ENCODE data around the gene TMEM92.
"Not testable (repeated sequence)": the region's sequence is repeated elsewhere in the genome, so short reads cannot be mapped to it uniquely, and the experiment has no call there.

Gene TMEM92

GRCh38 chr17:50301891-50302584 is 27.8 kb downstream of the TMEM92 start:
- DNase-seq: no peak

GRCh38 chr17:50303051-50303450 is 28.8 kb downstream of the TMEM92 start:
- no peak for DNase-seq

DNA sequence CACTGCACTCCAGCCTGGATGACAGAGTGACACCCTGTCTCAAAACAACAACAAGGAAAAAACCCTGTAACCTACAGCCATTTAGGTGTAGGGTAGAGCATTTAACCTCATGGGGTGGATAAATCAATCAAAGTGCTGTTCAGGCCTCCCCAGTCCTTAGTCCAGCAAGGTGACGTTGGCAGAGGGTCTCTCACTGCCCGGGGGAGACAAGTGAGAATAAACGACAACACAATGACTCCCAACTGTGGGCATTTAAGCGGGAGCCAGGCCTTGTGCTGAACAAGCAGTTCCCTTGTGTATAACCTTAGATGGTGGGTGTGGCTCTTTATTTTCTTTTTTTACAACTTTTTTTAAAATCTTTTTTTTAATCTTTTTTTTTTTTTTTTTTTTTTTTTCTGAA is 29.3 kb downstream of the TMEM92 start:
- DNase-seq: no peak

GRCh38 chr17:50304781-50305404 is 30.6 kb downstream of the TMEM92 start:
- no peak for DNase-seq

DNA sequence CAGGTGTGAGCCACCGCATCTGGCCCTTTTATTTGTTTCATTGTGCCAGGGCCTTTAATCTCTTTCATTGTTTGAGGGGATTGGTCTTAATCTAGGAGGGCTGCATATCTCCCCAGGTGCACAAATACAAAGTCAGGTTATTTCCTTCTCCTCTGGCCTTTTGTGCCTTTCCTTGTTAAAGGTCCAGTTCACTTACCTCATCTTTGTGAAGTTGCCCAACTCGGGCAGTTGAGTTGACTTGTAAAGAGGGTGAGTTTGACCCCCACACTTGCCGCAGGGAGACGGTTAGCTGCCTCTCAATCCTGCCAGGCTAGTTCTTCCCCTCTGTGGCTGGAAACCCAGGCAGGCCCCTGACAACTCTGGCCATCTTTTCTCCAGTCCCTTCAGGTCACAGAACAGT is 33.4 kb downstream of the TMEM92 start:
- DNase-seq: no peak

GRCh38 chr17:50308666-50309065 is 34.4 kb downstream of the TMEM92 start:
- DNase-seq: no peak

DNA sequence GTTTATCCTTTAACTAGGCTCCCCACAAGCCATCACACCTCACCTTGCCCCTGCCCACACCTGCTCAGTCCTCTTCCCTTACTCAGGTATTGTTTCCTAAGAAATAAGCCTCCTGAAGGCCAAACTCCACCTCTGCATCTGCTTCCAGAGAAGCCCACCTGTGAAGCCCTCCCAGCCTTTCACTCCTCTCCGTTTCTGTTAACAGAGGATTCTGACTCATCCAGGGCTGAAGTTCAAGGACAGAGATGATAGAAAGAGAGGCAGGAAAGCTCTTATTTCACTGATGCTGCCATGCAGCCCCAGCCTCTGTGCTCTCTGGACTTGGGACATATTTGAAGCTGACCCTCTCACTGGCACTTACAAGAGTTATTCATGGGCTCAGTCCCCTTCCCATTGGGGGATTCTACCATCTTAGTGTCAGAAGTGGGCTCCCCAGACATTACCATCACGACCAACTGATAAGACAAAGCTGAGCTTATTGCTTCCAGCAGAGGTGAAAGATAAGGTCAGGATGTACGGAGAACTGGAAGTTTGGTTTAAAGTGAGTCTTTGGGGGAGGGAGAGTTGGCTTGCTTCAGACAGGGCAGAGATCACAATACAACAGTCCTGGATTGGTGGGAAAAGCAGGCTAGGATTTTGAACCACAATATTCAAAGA is 36.3 kb downstream of the TMEM92 start:
- DNase-seq: no peak

DNA sequence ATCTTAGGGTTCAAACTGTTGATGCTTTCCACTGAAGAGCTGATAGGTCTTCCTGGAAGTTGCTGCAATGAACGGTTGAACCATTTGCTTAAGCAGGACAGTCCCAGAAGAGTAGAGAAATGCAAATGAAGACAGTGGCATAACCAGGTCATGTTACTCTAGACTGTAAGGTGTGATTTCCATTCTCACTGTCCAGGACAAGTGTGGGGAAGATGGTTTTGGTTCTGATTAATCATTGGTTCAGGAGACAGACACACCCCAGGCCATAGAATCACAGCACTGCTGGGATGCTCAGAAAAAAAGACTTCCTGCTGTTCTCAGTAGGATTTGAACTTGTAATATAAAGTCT is 36.8 kb downstream of the TMEM92 start:
- DNase-seq: no peak

GRCh38 chr17:50311483-50311882 is 37.2 kb downstream of the TMEM92 start:
- DNase-seq: no peak

DNA sequence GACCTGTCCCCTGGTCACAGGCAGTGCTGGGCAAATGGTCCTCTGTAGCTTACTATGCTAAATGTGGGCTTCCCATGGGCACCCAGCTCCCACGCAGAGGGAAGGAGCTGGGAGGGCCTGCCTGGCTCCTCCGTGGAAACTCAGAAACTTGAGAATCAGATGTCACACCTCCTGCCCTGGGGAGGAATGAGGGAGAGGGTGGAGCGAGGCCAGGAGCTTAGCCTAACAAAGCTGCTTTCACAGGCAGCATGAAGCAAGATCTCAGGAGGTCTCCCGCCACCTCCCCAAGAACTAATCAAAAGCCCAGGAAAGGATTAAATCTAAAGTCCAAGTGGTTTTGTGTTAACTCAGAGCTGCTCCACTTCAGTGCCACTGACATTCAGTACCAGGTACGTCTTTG is 38.0 kb downstream of the TMEM92 start:
- no peak for DNase-seq

DNA sequence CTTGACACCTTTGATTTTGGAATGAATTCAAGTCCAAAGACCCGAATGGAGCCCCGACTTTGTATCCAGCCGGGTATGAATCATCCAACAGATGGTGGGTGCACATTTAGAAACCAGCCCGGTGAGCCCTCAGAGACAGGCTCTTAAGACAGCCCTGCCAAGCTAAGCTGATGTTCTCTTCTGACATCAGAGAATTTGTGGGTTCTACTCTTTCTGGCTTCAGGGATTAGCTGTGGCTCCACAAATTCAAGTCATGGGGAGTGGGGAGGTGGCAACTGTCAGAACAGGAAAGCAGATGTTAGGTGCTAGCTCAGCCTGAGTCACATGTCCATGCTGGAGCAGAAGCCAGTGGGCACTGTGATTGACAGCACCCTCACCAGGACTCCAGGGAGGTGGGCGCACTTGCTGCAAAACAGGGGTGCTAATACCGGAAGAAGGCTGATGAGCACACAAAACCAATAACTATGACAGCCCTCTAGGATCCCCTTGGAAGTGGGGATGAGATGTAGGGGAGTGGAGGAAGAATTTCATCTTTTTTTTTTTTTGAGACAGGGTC is 40.3 kb downstream of the TMEM92 start:
- DNase-seq: no peak

DNA sequence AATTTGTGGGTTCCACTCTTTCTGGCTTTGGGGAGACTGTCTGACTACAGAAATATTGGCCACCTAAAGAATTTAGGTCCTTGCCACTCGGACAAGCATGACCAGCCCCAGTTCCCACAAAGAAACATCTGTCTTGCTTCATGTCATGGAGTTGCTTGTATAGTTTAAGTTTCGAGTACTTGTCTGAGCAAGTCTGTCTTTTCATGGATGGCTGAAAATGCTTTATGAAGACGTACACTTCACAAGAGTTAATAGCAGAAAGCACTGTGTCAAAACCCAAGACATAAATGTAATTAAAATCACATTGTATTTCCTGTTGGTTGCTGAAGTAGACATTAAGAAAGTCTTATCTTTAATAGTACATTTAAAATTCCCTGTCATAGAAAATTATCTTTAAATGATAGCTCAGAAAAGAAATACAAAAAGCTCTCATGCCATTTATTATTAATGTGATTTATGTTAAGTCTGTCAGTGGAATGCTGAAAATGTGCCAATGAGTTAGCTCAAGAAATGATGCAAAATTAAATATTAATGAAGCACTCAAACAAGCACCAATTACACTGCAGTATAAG is 41.8 kb downstream of the TMEM92 start:
- no peak for DNase-seq

DNA sequence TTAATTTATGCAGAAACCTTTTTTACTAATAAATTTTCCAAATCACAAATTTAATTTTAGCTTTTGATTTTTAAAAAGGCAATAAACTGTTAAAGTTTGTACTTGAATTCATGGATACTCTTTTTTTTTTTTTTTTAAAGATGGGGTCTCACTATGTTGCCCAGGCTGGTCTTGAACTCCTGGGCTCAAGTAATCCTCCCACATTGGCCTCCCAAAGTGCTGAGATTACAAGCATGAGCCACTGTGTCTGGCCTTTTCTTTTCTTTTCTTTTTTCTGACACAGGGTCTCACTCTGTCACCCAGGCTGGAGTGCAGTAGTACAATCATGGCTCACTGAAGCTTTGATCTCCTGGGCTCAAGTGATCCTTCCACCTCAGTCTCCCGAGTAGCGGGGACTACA is 42.4 kb downstream of the TMEM92 start:
- DNase-seq: not testable (repeated sequence)

DNA sequence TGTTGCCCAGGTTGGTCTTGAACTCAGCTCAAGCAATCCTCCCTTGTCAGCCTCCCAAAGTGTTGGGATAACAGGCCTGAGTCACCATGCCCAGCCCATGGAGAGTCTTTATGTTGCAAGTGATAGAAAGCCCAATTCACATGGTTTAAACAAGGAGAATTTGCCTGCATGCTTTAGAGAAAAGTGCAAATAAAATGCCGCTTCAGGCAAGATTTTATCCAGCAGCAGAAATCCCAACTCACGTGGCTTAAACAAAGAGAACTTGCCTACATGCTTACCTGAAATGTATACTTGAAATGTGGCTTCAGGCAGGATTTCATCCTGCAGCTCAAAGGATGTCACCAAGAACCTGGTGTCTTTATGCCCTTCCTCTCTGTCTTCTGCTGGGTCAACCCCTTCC is 42.9 kb downstream of the TMEM92 start:
- DNase-seq: no peak

DNA sequence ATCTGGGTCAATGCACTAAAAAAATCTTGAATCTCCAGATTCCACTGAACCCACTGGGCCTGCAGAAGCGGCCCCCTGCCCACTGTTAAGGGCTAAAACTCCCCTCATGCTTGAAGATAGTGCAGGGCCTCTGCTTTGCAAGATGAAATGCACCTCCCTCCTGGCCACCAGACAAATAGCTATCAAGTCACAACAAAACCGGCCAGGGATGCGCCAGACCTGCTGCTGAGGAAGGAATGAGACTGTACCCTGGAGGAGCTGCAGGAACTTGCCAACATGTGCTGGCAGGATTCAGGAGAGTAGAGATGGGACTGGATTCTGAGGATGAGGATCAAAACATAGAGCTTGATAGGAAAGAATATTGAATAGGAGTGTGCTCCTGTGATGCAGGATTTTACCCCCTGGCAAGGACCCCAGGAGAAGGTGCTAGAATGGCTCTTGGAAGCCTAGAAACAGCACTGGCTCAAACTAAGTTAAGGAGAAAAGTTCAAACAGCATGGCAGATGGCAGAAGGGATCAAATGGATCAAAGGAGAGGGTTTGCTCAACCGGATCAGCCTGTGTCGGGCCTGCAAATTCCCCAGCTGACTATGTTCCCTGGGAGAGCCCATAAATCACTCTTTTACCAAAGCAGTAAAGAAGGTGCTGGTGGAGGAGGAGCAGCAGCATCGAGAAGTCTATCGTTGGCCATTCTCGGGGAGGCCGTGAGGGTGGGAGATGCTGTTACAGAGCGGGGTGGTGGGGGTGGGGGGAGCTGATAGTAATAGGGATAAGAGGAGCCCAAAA is 44.4 kb downstream of the TMEM92 start:
- no peak for DNase-seq

- DNase-seq: no peak
These were observed 45.2 kb downstream of the TMEM92 start for GRCh38 chr17:50319306-50320004.

DNA sequence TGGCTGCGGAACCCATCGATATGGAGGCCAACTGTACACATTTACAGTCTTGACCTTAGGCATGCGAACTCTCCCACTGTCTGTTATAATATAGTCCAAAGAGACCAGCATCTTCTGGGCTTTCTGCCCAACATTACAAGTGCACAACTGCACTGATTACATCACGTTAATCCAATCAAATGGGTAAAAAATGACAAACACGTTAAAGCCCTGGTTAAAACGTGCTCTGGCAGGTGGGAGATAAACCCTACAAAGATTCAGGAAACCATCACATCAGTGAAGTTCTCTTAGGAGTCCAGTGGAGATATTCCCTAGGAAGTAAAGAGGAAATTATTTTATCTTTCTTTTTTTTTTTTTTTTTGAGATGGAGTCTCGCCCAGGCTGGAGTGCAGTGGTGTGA is 48.0 kb downstream of the TMEM92 start:
- DNase-seq: no peak

DNA sequence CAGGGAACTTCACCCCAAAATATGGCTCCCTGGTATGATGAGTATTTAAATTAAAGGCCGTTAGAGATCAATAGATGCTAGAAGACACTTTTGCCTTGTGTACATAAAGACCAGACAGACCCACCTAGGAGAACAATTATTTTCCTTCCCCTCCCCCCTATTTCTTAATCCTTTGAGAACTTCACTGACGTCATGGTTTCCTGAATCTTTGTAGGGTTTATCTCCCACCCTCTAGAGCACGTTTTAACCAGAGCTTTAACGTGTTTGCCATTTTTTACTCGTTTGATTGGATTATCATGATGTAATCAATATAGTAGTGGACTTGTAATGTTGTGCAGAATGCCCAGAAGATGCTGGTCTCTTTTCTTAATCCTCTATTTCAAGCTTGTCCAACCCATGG is 48.8 kb downstream of the TMEM92 start:
- DNase-seq: no peak

DNA sequence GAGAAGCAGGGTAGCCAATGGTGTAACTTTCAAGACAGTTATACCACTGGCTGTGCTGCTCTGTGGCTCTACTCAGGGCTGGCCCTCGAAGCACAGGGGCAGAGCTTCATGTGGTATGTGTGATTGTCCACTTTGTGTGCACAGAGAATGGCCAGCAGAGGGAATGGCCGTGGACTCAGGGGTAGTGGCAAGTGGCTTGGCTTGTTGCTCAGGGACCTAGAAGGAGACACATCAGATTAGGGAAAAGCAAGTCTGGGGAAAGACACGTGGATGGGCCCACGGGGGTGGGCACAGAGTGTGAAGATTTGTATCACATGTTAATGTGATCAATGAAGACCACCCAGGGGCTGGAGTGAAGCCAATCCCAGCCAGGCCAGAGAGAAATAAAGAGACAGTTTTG is 51.6 kb downstream of the TMEM92 start:
- DNase-seq: no peak

DNA sequence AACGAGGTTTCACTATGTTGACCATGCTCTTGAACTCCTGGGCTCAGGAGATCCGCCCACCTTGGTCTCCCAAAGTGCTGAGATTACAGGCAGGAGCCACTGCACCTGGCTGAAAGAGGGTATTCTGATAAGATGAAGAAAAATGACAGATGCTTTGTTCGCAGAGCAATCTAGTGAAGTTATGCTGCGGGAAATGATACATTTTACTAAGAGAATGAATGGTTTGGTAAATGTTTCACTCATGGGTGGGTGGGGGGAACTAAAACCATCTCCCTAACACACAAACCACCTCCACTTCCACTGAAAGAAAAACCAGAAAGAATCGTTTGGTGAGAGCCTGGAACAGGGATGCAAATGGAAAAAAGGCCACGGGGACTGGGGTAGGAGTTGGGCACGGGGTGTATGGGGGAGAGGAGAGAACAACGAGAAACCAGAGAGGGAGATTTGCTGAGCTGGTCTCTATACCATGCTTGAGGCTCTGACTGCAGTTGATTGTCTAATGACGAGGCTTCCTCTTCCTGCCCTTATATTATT is 52.6 kb downstream of the TMEM92 start:
- no peak for DNase-seq

DNA sequence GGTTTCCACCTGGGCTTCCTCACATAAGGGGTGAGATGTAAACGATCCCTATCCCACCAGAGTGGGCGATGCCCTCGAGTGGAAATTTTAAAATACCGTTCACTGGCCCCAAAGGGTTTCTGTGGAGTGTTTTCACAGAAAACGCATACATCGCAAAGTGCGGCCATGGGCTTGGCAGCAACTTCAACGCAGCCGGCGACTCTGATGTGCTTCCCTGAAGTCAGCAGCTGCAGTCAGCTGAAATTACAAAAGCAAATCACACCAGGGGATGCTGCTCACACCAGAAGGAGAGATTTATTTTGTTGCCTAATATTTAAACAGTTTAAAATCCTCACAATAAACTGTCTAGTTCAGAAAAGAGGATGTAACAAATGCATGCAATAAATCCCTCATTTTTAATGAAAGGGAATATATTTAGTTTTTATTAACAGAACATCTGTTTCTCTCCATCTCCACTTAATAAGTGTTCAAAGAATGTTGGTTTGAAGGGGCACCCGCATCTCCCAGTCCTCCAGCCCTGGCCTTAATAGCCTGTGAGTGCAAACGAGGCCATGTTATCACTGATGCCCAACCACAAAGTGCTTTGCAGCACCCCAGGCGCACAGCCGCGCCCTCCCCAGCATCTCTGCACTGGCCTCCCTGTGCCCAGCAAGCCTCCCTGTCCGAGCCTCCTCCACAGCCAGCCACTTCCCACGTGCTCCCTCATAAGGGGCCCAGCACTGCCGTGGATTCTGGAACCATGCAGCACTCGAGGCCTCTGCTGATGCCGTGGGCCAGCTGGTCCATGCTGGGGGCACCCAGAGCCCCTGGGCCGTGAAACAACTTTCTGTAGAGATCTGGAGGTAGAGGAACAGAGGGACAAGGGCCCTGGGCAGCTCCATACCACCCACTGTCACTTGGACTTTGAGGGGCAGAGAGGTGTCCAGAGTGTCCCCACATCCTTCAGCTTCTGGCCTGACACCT is 54.4 kb downstream of the TMEM92 start:
- no peak for DNase-seq
